Dedifferentiated amniotic fluid mesenchymal stem cell (primary cell): ENCODE data around the gene RIT2.
"Not testable (repeated sequence)": the region's sequence is repeated elsewhere in the genome, so short reads cannot be mapped to it uniquely, and the experiment has no call there.

Experiments
- DNase-seq: peaks from one replicate; pipeline ENCODE4 v3.0.0-alpha.2; 2016; ENCODE audit errors: extremely low spot score

The RIT2 gene

DNA sequence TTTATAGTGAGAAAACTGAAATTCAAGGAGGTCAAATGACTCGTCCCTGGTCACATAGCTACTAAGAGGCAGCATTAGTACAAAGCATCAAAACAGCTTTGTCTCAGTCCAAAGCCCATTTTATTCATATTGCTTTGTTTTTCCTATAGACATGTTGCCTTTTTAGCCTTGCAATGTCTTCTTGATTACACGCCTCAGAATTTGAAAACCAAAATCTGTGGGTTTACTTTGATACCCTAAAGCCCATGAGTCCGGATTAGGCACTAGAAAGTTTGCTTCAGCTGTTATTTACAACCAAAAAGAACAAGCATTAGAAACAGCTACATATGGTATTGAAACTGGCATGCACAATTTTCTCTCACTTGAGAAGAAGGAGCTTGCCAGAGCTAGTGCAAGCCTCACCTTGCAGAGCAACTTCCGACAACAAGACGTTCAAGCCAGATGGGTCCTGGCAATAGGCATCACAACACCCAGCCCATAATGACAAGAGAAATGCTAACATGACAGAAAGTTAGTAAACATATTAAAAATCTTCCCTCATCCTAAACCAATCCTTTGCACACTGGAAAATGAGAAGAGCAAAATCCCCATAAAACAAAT is 276.8 kb downstream of the RIT2 start:
- no peak for DNase-seq

DNA sequence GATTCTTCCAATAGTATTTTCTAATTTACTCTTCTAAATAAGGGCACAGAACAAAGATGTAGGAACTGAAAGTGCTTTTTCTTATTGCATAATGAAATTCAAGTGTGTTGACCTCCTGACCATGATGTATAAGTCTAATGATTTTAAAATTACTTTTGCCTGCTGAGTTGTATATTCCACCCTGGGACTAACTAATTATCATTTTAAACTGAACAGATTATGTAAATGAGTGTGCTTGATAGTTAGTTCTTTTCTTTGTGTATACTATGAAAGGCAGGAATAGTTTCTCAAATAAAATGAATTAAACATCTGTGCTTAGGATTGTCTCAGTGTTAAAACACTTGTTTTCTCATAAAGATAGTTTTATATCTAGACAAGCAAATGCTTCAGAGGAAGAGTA is 284.5 kb downstream of the RIT2 start:
- DNase-seq, result no peak

DNA sequence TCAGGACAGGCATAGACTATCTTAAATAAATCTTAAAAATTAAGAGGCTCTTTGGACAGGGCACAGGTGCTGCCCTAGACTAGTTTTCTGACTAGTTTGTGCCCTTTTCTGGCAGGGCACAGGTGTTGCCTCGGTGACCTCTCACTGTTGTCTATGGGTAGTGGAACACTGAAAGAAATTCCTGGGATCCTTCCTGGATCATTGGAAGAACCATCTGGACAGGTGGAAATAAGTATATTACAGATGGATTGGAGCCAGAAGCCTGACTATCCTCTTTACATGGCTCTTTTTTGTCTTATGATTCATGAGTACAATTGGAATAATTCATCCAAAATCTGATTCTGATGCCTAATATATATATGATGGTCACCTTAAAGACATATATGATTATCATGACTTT is 286.6 kb downstream of the RIT2 start:
- DNase-seq, result no peak

DNA sequence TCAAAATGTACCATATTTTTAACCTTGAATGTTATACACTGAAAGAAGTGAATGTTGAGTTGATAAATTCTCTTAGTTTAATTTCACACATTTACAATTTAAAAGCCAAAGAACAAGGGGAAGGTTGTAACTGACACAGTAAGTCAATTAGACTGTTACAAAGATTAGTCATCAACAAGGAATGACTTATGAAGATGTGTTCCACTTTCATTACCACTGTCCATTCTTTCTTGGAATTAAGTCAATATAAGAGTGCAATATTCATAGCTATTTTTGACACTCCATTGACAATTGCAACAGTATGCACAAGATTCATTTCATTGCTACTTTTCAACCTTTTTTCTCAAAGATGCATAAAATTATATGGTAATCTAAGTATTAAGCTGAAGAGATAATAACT is 291.3 kb downstream of the RIT2 start:
- no peak for DNase-seq

DNA sequence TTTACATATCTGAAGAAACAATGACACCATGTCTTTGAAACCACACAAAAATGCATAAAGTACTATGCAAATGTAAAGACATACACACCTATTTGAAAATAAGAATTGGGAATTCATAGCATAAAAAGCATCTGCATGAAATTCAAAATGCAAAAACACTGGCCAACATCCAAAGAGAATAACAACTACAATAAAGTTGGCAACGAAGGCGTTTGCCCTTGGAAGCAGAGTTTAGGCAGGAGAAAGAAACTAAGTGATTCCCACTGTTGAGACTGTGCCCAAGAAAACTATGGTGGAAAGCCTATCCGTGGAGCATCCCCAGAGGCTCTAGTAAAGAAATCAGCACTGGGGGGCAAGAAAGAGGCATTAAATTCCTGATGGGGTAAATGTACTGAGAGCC is 292.8 kb downstream of the RIT2 start:
- no peak for DNase-seq

DNA sequence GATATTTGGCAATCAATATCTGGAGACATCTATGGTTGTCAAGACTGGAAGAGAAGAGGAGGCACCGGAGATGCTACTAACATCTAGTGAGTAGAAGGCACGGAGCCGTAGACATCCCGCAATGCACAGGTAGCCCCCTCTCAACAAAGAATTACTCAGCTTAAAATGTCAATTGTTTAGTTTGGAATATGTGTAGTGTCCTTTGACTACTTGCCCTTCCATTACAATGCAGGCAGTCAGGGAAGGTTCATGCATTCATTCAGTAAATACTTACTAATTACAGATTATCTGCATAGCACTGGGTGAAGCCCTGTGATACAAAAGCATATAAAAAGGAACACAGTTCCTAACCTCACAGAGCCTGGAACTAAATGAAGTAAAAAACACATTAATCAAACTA is 294.0 kb downstream of the RIT2 start:
- DNase-seq, result no peak

DNA sequence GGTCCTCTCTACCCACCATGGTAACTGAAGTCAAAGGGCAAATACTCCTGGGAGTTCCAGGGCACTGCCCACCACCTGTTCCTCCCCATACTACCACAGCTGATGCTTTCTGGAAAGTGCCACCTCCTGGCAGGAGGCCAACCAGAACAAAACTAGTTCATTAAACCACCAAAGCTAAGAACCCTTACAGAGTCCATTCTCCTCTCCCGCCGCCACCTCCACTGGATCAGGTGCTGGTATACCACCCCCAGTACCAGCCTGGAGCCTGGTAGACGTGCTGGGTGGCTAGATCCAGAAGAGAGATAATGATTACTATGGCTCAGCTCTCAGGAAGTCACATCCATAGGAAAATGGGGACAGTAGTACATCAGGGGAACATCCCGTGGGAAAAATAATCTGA is 300.9 kb downstream of the RIT2 start:
- DNase-seq, result no peak

DNA sequence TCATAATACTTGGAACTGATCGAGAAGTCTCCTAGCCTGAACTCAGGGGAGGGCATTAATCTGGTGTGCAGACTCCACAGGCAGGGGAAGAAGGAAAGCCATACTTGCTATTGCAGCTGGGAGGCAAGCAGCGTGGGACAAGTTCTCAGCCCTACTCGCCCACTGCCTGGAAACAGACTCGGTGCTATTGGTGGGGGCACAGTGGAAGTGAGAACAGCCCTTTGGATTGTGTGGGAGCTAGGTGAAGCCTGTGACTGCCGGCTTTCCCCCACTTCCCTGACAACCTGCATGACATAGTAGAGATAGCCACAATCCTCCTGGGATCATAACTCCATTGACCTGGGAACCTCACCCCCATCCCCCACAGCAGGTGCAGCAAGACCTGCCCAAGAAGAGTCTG is 301.3 kb downstream of the RIT2 start:
- no peak for DNase-seq

DNA sequence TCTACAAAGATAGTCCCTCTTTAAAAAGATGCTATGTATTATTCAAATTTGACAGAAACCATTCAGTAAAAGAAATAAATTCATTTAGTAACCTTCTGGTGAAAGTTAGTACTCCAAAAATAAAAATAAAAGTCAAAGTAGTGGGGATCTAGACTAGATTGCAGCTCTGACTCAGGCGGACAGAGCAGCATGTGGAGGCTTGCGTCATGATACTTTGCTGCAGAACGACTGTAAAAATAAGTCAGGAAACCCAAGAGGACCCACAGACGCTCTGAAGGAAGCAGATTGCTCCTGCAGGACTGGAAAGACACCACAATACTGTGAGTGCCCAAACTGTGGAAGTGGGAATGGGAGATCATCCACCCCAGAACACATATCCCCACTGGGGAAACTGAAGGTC is 301.9 kb downstream of the RIT2 start:
- no peak for DNase-seq

DNA sequence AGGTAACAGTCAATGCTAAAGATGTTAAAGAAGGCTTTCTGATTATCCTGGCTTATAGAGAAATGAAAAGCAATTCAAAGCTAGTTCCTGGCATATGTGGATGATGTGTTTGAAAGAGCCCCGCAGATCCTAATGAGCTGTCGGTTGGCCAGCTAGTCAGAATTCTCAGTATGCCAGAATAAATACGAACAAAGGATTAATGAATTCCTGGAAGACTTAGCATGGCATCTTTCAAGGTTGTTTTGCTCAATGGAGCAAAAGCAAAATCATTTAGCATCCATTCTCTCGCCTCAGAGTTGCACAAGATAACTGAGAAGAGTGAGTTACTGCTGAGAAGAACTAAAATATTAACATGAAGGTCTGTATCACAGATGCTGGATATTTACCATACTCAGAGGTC is 307.6 kb downstream of the RIT2 start:
- DNase-seq, result no peak

DNA sequence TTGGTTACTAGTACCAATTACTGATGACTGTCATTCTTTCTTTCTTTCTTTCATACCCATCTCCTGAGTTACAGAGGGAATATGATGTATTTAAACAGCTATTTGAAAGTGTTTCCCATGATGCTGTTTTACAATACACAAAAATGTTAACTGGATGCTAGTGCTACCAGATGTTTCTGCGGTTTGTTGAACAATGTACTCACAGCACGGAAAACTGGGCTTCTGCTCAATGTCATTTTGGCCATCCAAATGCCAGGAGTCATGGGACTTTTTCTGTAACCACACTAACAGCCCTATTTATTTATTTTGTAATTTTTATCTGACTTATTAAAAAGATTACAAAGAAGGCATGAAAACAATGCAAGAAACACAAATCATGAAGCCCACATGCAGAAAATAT is 313.8 kb downstream of the RIT2 start:
- no peak for DNase-seq

DNA sequence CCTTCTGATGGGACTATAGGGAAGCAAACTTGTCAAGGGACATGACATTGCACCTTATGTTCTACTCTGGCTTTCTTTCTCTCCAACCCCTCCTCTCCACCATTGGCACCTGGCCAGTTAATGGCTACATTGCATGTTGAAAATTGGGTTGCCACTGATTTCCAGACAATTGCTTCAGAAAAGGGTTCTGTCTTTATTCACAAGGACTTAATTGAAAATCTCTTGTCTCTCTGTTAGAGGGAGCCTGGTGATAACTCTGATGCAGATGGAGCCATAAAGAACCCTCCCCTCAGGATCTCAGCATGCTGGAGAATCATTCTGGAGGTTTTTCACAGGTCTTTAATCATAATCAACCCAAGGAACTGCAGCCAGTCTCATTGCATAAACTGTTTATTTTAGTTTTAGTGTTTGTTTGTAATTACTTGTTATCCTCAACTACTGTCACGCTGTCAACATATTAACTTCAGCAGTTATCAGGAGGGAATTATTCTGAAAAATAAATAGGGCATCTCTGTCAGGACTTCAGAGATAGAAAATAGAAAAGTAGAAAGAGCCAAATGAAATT is 316.8 kb downstream of the RIT2 start:
- no peak for DNase-seq

DNA sequence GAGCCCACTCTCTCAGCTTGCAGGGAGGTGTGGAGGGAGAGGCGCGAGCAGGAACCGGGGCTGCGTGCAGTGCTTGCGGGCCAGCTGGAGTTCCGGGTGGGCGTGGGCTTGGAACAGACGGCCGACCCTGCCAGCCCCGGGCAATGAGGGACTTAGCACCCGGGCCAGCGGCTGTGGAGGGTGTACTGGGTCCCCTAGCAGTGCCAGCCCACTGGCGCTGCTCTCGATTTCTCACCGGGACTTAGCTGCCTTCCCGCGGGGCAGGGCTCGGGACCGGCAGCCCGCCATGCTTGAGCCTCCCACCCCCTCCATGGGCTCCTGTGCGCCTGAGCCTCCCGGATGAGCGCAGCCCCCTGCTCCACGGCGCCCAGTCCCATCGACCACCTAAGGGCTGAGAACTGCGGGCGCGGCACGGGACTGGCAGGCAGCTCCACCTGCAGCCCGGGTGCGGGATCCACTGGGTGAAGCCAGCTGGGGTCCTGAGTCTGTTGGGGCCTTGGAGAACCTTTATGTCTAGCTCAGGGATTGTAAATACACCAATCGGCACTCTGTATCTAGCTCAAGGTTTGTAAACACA is 320.2 kb downstream of the RIT2 start:
- not testable (repeated sequence) for DNase-seq

DNA sequence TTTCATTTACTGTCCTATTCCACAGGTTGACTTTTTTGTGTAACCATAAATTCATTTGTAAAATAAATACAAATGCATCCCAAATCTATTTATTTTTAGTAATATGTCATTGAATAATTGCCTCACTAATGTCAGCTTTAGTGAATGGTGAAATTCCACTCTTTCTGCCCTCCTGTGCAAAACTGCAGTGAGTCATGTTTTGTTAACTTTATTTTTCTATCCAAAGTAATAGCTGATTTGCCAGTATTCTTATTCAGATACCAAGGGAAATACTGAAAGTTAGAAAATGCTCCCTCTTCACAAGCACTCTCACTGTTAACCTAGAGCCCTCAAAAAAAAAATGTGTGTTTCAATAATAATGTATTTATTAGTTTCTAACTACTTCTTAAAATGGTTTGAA is 322.8 kb downstream of the RIT2 start:
- no peak for DNase-seq

DNA sequence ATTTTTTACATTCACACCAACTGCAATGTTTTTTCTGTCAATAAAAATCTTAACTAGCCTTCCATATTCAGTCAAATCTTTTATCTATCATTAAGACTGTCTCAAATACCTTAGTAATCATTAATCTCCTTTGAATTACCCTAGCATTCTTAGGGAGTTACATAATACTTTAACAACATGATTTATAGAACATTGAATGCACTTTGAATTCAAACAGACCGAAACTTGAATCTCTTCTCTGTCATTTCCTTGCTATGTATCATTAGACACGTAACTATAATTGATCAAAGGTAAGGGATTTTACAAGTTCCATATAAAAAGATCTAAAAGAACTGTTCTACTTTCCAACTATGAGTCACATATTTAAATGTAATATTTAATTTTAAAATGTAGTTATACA is 330.9 kb downstream of the RIT2 start:
- DNase-seq, result no peak

DNA sequence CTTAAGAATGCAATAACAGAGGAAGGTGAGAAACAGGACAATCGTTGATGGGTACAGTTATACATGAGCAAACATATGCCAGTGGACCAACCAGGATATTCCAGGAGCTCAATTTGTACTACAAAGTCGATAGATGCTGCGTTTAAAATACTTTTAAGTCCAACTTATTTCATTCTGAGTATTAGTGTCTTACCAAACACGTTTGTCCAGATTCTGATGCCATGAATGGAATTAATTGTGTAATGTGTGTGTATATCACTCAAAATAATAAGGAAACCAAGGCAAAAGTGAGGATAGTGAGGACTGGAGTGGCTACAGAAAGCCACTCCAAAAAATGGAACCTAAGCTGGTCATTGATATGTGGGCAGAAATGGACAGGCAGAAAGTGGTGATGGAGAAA is 332.6 kb downstream of the RIT2 start:
- no peak for DNase-seq

DNA sequence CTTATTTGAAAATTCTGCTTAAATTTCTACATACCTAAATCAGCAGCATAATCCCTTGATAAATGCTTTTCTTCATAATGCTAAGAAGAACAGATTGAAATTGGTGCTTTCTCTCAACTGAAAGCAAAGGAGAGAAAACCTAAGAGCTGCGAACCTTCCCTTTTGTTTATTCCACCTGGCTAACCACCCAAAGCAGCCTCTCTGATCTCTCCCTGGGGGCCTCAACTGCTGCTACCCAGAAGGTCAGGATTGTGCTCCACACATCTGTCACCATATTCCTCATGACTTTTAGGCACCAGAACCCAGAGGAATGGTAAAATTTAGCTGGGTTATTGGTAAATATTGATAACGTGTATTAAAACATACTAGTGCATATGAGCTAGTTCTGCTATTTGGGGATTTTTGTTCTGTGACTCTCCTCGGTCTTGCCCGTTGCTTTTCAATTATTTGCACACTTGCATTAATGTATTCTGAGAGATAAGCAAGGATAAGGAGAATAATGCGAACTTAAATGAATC is 334.1 kb downstream of the RIT2 start:
- no peak for DNase-seq

DNA sequence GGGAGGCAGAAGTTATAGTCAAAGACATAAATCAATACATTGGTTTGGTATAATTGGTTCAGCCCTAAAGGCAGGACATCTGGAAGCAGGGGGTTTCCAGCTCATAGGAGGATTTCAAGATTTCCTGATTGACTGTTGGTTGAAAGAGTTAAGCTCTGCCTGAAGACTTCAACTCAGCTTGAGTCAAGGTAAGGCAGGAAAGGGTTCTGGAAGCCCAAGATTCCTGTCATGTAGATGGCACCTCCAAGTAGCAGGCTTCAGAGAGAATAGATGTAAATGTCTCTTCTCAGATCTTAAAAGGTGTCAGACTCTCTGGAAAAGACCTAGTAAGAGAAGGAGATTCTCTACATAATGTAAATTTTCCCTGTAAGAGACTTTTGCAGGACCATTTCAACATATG is 335.3 kb downstream of the RIT2 start:
- DNase-seq, result no peak

DNA sequence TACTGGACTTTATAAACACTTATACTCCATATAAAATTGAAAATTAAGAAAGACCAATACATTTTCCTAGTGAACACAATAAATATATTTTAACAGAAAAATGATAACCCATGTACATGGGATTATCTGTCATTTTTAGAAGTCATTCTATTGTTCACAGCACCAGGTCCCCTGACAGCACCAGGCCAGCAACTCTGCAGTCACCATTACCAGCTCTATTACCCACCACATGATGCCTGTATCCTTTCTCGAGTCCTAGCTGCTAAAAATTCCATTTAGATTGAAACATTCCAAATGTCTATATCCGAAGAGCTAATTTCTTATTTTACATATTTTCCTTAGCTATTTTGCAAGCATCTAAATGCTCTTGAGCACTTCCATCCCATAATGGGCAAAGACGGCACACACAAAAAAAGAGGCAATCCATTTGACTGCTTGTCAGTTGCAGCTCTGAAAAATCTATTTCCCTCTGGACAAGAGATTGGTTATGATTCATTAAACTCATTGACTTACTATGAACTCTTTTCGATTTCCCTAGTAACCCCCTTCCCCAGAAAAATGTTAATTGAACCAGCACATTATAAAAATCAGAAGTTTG is 336.9 kb downstream of the RIT2 start:
- DNase-seq, result no peak

DNA sequence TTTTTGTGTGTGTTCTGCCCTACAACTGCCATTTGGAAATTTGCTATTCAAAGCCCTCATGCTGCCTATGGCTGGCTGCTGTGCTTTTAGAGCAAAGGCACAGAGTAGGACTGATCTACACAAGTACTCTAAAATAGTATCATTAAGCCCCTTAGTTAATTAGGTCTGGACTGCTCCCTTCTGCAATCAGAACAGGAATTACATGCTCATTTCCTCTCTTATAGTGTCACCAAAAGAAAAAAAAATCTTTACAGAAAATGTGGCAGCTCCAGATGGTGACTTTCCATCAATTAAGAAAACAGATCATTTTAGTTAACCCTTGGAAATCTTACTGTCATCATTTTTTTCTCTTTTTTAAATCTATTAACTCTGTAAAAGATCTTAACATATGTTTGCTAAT is 337.5 kb downstream of the RIT2 start:
- DNase-seq, result no peak

DNA sequence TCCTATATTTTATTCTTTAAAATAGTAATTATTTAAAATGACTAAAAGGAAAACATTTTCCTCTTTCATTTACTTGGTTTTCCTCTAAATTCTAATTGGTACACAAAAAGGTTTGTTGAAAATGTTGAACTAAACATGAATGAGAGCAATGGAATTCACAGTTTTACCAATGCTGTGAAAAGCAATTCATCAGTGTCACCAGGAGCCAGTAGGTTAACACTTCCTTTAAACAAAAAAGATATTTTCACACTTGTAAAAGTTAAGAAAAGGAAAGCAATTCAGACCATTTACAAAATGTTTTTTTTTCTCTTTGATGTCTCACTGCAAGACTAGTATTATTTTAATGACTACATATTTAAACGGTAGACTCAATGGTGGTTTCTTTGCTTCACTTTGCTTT is 341.6 kb downstream of the RIT2 start:
- no peak for DNase-seq

DNA sequence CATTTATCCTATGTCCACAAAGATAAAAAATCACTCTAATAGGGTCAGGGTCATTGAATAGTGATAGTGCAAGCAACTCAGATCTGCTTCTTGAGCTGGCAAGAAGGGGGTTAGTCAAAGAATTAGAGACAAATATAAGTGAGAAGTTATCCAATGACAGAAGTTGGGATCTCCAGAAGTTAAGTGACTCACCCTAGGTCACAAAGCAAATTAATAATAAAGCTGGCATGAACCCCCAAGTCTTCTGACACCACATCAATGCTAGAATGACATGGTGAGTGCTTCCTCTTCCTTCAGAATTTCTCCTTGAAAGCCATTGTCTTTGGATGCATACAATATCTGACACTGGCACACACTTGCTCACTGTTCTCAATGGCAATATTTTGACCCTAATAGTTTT is 343.5 kb downstream of the RIT2 start:
- no peak for DNase-seq

DNA sequence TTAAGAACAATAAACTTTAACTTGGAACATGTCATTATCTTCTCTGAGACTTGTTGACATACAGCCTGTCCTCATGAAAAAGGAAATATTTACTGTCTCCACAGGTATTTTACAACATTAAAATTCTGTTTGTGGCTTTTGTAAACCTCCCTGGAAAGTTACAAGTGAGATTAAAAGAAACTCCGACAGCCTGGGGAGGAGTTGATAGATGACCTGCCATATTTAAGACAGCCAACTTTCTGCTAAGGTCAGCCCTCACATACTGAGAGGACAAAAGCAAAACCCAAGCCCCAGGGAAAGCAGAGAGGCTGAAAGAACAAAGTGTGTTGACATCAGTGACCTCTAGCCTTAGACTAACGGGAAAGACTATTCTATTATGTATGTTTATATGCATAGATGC is 350.2 kb downstream of the RIT2 start:
- DNase-seq, result no peak
